AG04449 (cell line): ENCODE data around the gene CLGN.

Experiments used
- CTCF ChIA-PET: fragments of 350-600 bp; formaldehyde crosslinking; extraction: SDS; loops from one replicate; lab custom pipeline; 2021; ENCODE audit warnings: antibody characterized with exemption; lab: Yijun Ruan, JAX
- POLR2A ChIA-PET: fragments of 400-600, 350-600 bp; formaldehyde crosslinking; extraction: SDS; loops from one replicate; lab custom pipeline; 2020; ENCODE audit warnings: antibody characterized with exemption, inconsistent platforms; lab: Yijun Ruan, JAX
- DNase-seq: peaks from one replicate; pipeline ENCODE4 v3.0.0-alpha.2; 2010; ENCODE audit warnings: low read depth, low spot score
- H3K4me3 ChIP-seq: 2 replicates; pipeline ENCODE4 v1.5.1; 2011; ENCODE audit warnings: low read depth, mild to moderate bottlenecking, control low read depth, low read length
- CTCF ChIP-seq: IDR thresholded peaks from one replicate; pipeline ENCODE4 v1.5.1; 2011; ENCODE audit warnings: mild to moderate bottlenecking, moderate library complexity, low read length, control low read depth, inconsistent platforms; ENCODE audit not compliant: insufficient read depth; ENCODE audit errors: missing control alignments

CLGN gene

GRCh38 chr4:140342620-140343019 is 84.8 kb downstream of the CLGN start:
- no peak for TF ChIP-seq CTCF
- no peak for DNase-seq
- H3K4me3 ChIP-seq = no peak overlapping the region
- POLR2A ChIA-PET = no interaction called here
- CTCF ChIA-PET = interaction anchor here (0.9 to 5.6 kb wide), 3 partner anchors 14 to 18 kb away, joined by 3 to 53 read pairs (median 4); no protein-coding TSS in a partner anchor
